ENCODE measurements around the gene ADCK2. TPM values are rescaled to one million over a fixed set of nuclear protein-coding genes. Genes with fewer than 3 reads are reported as not detected.

The ADCK2 gene
- total RNA-seq, 1 donor from 2014 or later, result 20.2 TPM

Other genes starting within 250 kb of the ADCK2 start
- gene MKRN1, start 193.4 kb upstream of the ADCK2 start, total RNA-seq, result 65.5 TPM
- gene DENND2A, start 32.1 kb upstream of the ADCK2 start, total RNA-seq, result 1.0 TPM
- gene NDUFB2, start 23.8 kb downstream of the ADCK2 start, total RNA-seq, result 181 TPM

Measured in esophagus mucosa (tissue), 1 donor.